Right atrium auricular region (tissue), 2 donors: ENCODE results near the gene KIF6. TPM values are rescaled to one million over a fixed set of nuclear protein-coding genes. Genes with fewer than 3 reads are reported as not detected.

Source experiments
- DNase-seq: peaks from one replicate; pipeline ENCODE4 v3.0.0-alpha.2; 2019; ENCODE audit warnings: low spot score
- H3K27ac ChIP-seq, 2 donors: fragments of 200-600 bp; sonication (generic); 1 replicate in 1 of 2; 2 replicates in 1 of 2; pipeline ENCODE4 v1.5.1; 2016 to 2019
- H3K27me3 ChIP-seq, 2 donors: fragments of 200-600 bp; sonication (generic); one replicate each; pipeline versions ENCODE4 v1.5.1 to v1.6.0; 2017 to 2019
- H3K36me3 ChIP-seq: fragments of 200-600 bp; sonication (generic); one replicate; pipeline ENCODE4 v1.5.1; 2016
- H3K4me1 ChIP-seq, 2 donors: fragments of 200-600 bp; sonication (generic); one replicate each; pipeline versions ENCODE4 v1.5.1 to v1.6.0; 2017 to 2019
- H3K4me3 ChIP-seq, 2 donors: fragments of 200-600 bp; sonication (generic); 1 replicate in 1 of 2; 2 replicates in 1 of 2; pipeline ENCODE4 v1.5.1; 2017 to 2019; ENCODE audit warnings: mild to moderate bottlenecking in 1 of 2, moderate library complexity in 1 of 2
- H3K9me3 ChIP-seq, 2 donors: fragments of 200-600 bp; sonication (generic); one replicate each; pipeline ENCODE4 v1.5.1; 2019
- CTCF ChIP-seq, 2 donors: fragments of 200-600 bp; sonication (generic); IDR thresholded peaks; one replicate each; pipeline ENCODE4 v1.5.1; 2019; ENCODE audit warnings: antibody characterized with exemption in 2 of 2
- total RNA-seq, 2 donors: library from RNA; depleted of rRNA; stranded (reverse); fragments of >200 nt; gene quantifications; one replicate each; pipeline ENCODE4 v1.1.0, GENCODE V29; 2016

KIF6 gene
- total RNA-seq, 2 donors from 2014 or later: not detected

GRCh38 chr6:39341352-39341751 lies 383.9 kb downstream of the KIF6 start:
- H3K4me1 ChIP-seq: peaks cover 0 to 22% of the 10 kb centered on the region in 2 donors
- no peaks in the 10 kb centered on the region for H3K36me3 ChIP-seq
- no peak overlapping the region for H3K27ac ChIP-seq

DNA sequence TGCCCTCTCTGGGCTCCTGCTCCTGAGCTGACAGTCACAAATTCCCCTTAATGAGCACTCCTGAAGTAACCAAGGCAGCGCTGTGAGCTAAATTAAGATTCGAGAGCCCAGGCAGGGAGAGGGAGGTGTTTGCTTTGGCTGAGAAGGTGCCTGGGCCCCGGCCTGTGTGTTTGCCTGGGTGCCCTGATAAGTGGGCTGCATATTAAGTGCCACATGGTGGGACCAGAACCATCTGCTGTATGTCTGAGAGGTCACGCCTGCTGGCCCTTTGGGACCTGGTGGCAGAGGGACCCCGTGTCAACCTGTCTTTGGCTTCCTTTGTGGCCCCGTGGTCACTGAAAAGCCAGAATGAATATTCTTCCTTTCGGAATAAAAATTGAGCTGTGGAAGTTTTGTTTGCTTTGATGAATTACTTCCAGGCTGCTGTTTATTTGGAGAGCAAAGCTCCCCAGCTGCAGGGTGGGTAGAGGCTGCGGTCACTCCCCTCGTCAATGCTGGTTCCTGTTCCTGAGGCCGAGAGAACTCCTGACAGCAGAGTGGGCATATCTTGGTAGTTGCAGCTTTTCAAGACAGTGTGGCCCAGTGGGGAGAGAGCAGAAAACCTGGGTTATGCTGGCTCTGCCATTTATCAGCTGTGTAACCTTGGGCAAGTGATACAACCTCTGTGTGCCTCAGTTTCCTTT lies 385.2 kb downstream of the KIF6 start:
- no peak overlapping the region for H3K4me3 ChIP-seq
- TF ChIP-seq CTCF (IDR thresholded peaks at IDR 0.05): no peak
- no peaks in the 10 kb centered on the region for H3K36me3 ChIP-seq
- no peaks in the 10 kb centered on the region for H3K9me3 ChIP-seq
- peaks cover 0 to 22% of the 10 kb centered on the region in 2 donors for H3K4me1 ChIP-seq
- no peak overlapping the region for H3K27ac ChIP-seq
- H3K27me3 ChIP-seq: no peaks in the 10 kb centered on the region
- DNase-seq: no peak

More at GRCh38 chr6:39341352-39341751, 383.9 kb downstream of the KIF6 start:
- DNase-seq: no peak
- Histone ChIP-seq H3K27me3 (no peaks in the 10 kb centered on the region), H3K4me3 (no peak overlapping the region), H3K9me3 (no peaks in the 10 kb centered on the region)
- no peak for TF ChIP-seq CTCF (IDR thresholded peaks at IDR 0.05)

GRCh38 chr6:39339096-39339867 lies 385.9 kb downstream of the KIF6 start:
- Histone ChIP-seq H3K27me3 (no peaks in the 10 kb centered on the region), H3K4me1 (peaks cover 0 to 22% of the 10 kb centered on the region in 2 donors), H3K27ac (no peak overlapping the region), H3K9me3 (no peaks in the 10 kb centered on the region), H3K36me3 (no peaks in the 10 kb centered on the region), H3K4me3 (no peak overlapping the region)
- TF ChIP-seq CTCF (IDR thresholded peaks at IDR 0.05): no peak
- DNase-seq: no peak

GRCh38 chr6:39338397-39338796 lies 386.8 kb downstream of the KIF6 start:
- no peaks in the 10 kb centered on the region for H3K36me3 ChIP-seq
- DNase-seq: no peak
- H3K27ac ChIP-seq: no peak overlapping the region
- H3K4me1 ChIP-seq: peaks cover 0 to 18% of the 10 kb centered on the region in 2 donors
- H3K9me3 ChIP-seq: no peaks in the 10 kb centered on the region
- no peak for TF ChIP-seq CTCF (IDR thresholded peaks at IDR 0.05)
- H3K4me3 ChIP-seq: no peak overlapping the region
- H3K27me3 ChIP-seq: no peaks in the 10 kb centered on the region

- H3K9me3 ChIP-seq: no peaks in the 10 kb centered on the region
- no peak for TF ChIP-seq CTCF (IDR thresholded peaks at IDR 0.05)
- peaks cover 0 to 15% of the 10 kb centered on the region in 2 donors for H3K4me1 ChIP-seq
- H3K4me3 ChIP-seq: no peak overlapping the region
- no peaks in the 10 kb centered on the region for H3K36me3 ChIP-seq
- H3K27ac ChIP-seq: no peak overlapping the region
- no peaks in the 10 kb centered on the region for H3K27me3 ChIP-seq
- DNase-seq: no peak
Observed at GRCh38 chr6:39335780-39336545, 389.2 kb downstream of the KIF6 start.
